ENCODE data around the gene STK31. TPM values are rescaled to one million over a fixed set of nuclear protein-coding genes. Genes with fewer than 3 reads are reported as not detected.

STK31 gene
- 0.55 to 1.2 TPM (median 0.66 TPM) in 5 replicates for total RNA-seq (2022; extraction: Qiagen RNA extraction; ENCODE audit: low read depth)

GRCh38 chr7:23710000-23710399 is at the start of gene STK31:
Gene STK31 (plus strand): TSS chr7:23710219. CDS start chr7:23710286, 67 bp downstream.

GRCh38 chr7:23679898-23680413 is 30.1 kb upstream of the STK31 start, which contains the start of gene FAM221A:
Gene FAM221A (plus strand): TSS chr7:23680199. CDS start chr7:23680219, 20 bp downstream.

Other genes starting within 250 kb of the STK31 start
- 19.2 to 34.3 TPM (median 24.8 TPM) in 5 replicates for gene IGF2BP3, start 239.7 kb upstream of the STK31 start, total RNA-seq (2022; extraction: Qiagen RNA extraction; ENCODE audit: low read depth)
- 69.1 to 88.0 TPM (median 80.7 TPM) in 5 replicates for gene TRA2A, start 178.2 kb upstream of the STK31 start, total RNA-seq (2022; extraction: Qiagen RNA extraction; ENCODE audit: low read depth)
- 2.2 to 3.6 TPM (median 3.0 TPM) in 5 replicates for gene CCDC126, start 112.8 kb upstream of the STK31 start, total RNA-seq (2022; extraction: Qiagen RNA extraction; ENCODE audit: low read depth)
- 0.15 to 0.60 TPM (median 0.22 TPM) in 5 replicates for gene FAM221A, start 30.0 kb upstream of the STK31 start, total RNA-seq (2022; extraction: Qiagen RNA extraction; ENCODE audit: low read depth)

Data from A549 treated with ZK216348 at 1 μM for 4 hours (cell line).